HepG2 (cell line): ENCODE data around the gene RUNX3. TPM values are rescaled to one million over a fixed set of nuclear protein-coding genes. Genes with fewer than 3 reads are reported as not detected.

Source experiments
- ATAC-seq: fragments of 200-7000 bp; cut with Tn5 transposase; 3 replicates; pipeline ENCODE4 v1.9.1; 2020; ENCODE audit warnings: mild to moderate bottlenecking, moderate library complexity
- BruUV-seq: library from RNA; stranded (reverse); fragments of 400-500 nt; replicated peaks from 2 replicates; lab custom pipeline; 2021; lab: Mats Ljungman, UMichigan
- CTCF ChIA-PET: fragments of 300-600 bp; formaldehyde crosslinking; extraction: SDS; loops from one replicate; lab custom pipeline; 2021; ENCODE audit warnings: low total read pairs, inconsistent platforms, low intra/inter-chr PET ratio; lab: Yijun Ruan, JAX
- POLR2A ChIA-PET: fragments of 350-600 bp; sonication (Branson Sonifier 250); formaldehyde crosslinking; loops from one replicate; lab custom pipeline; 2020; ENCODE audit warnings: antibody characterized with exemption, inconsistent platforms; lab: Yijun Ruan, JAX
- DNase-seq: peaks from one replicate; pipeline ENCODE4 v3.0.0-alpha.2; 2015; ENCODE audit warnings: low spot score
- FAIRE-seq: peaks from 3 replicates; lab custom pipeline; 2011; peaks lifted over from hg19 to GRCh38; lab: Jason Lieb, UNC
- H2AFZ ChIP-seq: one replicate; pipeline ENCODE4 v1.6.1; 2011; ENCODE audit warnings: low read length, inconsistent platforms
- H3K27ac ChIP-seq: fragments of 300-600 bp; 3 replicates; pipeline ENCODE4 v1.8.0; 2011; ENCODE audit warnings: mixed run types, mild to moderate bottlenecking, mixed read lengths, low read length, inconsistent platforms; ENCODE audit not compliant: insufficient read depth; ENCODE audit errors: extremely low read length
- H3K27me3 ChIP-seq, 2 experiments: fragments of 200-600 bp in 1 of 2; 2 replicates in 1 of 2; 3 replicates in 1 of 2; pipeline versions ENCODE4 v1.6.0 to v1.8.0; 2011; ENCODE audit warnings: low read length in 2 of 2, mild to moderate bottlenecking in 2 of 2, moderate library complexity in 2 of 2, inconsistent platforms in 1 of 2; ENCODE audit not compliant: insufficient read depth in 2 of 2, control insufficient read depth in 1 of 2
- H3K36me3 ChIP-seq, 2 experiments: fragments of 200-600 bp in 1 of 2; replicated peaks in 1 of 2; 2 replicates in 1 of 2; 3 replicates in 1 of 2; pipeline versions ENCODE4 v1.5.1 to v1.8.0; 2011; ENCODE audit warnings: low read length in 2 of 2, inconsistent platforms in 1 of 2; ENCODE audit not compliant: insufficient read depth in 2 of 2, control insufficient read depth in 1 of 2
- H3K4me1 ChIP-seq: 2 replicates; pipeline ENCODE4 v1.5.1; 2012; ENCODE audit warnings: low read length, inconsistent platforms; ENCODE audit not compliant: insufficient read depth
- H3K4me2 ChIP-seq: 2 replicates; pipeline ENCODE4 v1.6.0; 2011; ENCODE audit warnings: low read depth, low read length, inconsistent platforms
- H3K4me3 ChIP-seq, 3 experiments: fragments of 200-600 bp in 1 of 3; sonication (generic), shearing (Covaris generic) in 1 of 3; replicated peaks in 1 of 3; 2 replicates each; pipeline ENCODE4 v1.5.1; 2011 to 2016; ENCODE audit warnings: low read length in 3 of 3, inconsistent platforms in 2 of 3, low read depth in 2 of 3, mild to moderate bottlenecking in 2 of 3, control low read depth in 1 of 3, mixed read lengths in 1 of 3; ENCODE audit not compliant: insufficient read depth in 1 of 3
- H3K79me2 ChIP-seq: one replicate; pipeline ENCODE4 v1.6.1; 2011; ENCODE audit warnings: low read length, inconsistent platforms; ENCODE audit not compliant: insufficient read depth
- H3K9ac ChIP-seq: 2 replicates; pipeline ENCODE4 v1.6.0; 2011; ENCODE audit warnings: mild to moderate bottlenecking, low read depth, low read length, inconsistent platforms; ENCODE audit not compliant: insufficient read depth
- H3K9me3 ChIP-seq: 2 replicates; pipeline ENCODE4 v1.5.1; 2012; ENCODE audit warnings: mild to moderate bottlenecking, low read length
- H4K20me1 ChIP-seq: 2 replicates; pipeline ENCODE4 v1.6.0; 2011; ENCODE audit warnings: inconsistent platforms, mild to moderate bottlenecking, low read length, moderate library complexity; ENCODE audit not compliant: insufficient read depth
- CEBPB ChIP-seq: IDR thresholded peaks from 2 replicates; pipeline ENCODE4 v1.6.1; 2011; ENCODE audit warnings: low read depth, low read length, improper control_type of control experiment, borderline replicate concordance
- CREB1 ChIP-seq, 2 experiments: fragments of 450-650 bp in 1 of 2; IDR thresholded peaks; 2 replicates each; pipeline ENCODE4 v1.6.1; 2016 to 2017; ENCODE audit warnings: control low read depth in 1 of 2, mild to moderate bottlenecking in 1 of 2, missing compliant biosample characterization in 1 of 2, missing genetic modification characterization in 1 of 2
- HCFC1 ChIP-seq: fragments of 150-350 bp; IDR thresholded peaks from 2 replicates; pipeline ENCODE4 v1.6.1; 2014; ENCODE audit warnings: low read depth, low read length
- HNRNPL ChIP-seq: fragments of 200-400 bp; formaldehyde crosslinking; IDR thresholded peaks from 2 replicates; pipeline ENCODE4 v1.6.1; 2017; ENCODE audit warnings: mild to moderate bottlenecking, low read depth, low read length
- ISL2 ChIP-seq: sonication (generic); formaldehyde crosslinking; IDR thresholded peaks from 2 replicates; pipeline ENCODE4 v1.5.0; 2020; ENCODE audit warnings: missing genetic modification reagents
- KMT2A ChIP-seq: sonication (generic); formaldehyde crosslinking; IDR thresholded peaks from 2 replicates; pipeline ENCODE4 v1.4.0; 2020; ENCODE audit warnings: missing genetic modification reagents
- NFYC ChIP-seq: IDR thresholded peaks from 2 replicates; pipeline ENCODE4 v1.6.1; 2016; ENCODE audit warnings: missing genetic modification reagents, missing compliant biosample characterization
- RARG ChIP-seq: sonication (generic); formaldehyde crosslinking; IDR thresholded peaks from 2 replicates; pipeline ENCODE4 v1.4.0; 2020; ENCODE audit warnings: low read depth, mild to moderate bottlenecking, missing genetic modification reagents
- ZC3H13 ChIP-seq: sonication (generic); formaldehyde crosslinking; IDR thresholded peaks from 2 replicates; pipeline ENCODE4 v1.8.1; 2023; ENCODE audit warnings: mild to moderate bottlenecking, missing genetic modification reagents, moderate library complexity
- ZNF605 ChIP-seq: sonication (generic); formaldehyde crosslinking; IDR thresholded peaks from 2 replicates; pipeline ENCODE4 v1.8.0; 2022; ENCODE audit warnings: mild to moderate bottlenecking, missing genetic modification reagents
- WGBS: methylation state at CpG from one replicate; pipeline ENCODE4 v1.1.6; 2017; ENCODE audit warnings: low lambda C conversion rate; 5-methylcytosine and 5-hydroxymethylcytosine counted together
- in situ Hi-C: cut with HindIII; loops from 2 replicates; pipeline ENCODE4 v1.10.0; 2017; ENCODE audit warnings: low pct_unique_long_range_greater_than_20kb; ENCODE audit not compliant: extremely low pct_ligation_motif_present
- intact Hi-C: fragments of 100-400 bp; cut with micrococcal nuclease; formaldehyde crosslinking; loops from one replicate; pipeline ENCODE4 v1.10.0; 2022; ENCODE audit not compliant: unreplicated experiment
- polyA plus RNA-seq, 8 experiments: library from polyadenylated mRNA; depleted of rRNA in 3 of 8; stranded (reverse) in 7 of 8; unstranded in 1 of 8; fragments of >200 nt; fragmentation: Illumina TruSeq in 4 of 8; extraction: Trizol in 4 of 8; gene quantifications; 2 replicates each; pipeline versions ENCODE4 v1.2.1 to v1.2.3, GENCODE V29; 2011 to 2016; ENCODE audit warnings: low read depth in 4 of 8, missing spikeins in 1 of 8, mixed read lengths in 1 of 8; ENCODE audit not compliant: insufficient read depth in 1 of 8
- total RNA-seq, 5 experiments: library from RNA; depleted of rRNA; stranded (reverse); fragments of >200 nt; fragmentation: Illumina TruSeq; extraction: Trizol; gene quantifications; 2 replicates each; pipeline ENCODE4 v1.2.3, GENCODE V29; 2016; ENCODE audit warnings: low read depth in 1 of 5
- TF ChIP-seq, protein P1 (sequence below): sonication (generic); formaldehyde crosslinking; IDR thresholded peaks from 2 replicates; pipeline ENCODE4 v1.9.0; 2022; ENCODE audit warnings: missing genetic modification reagents, mild to moderate bottlenecking, borderline replicate concordance

Gene RUNX3
- total and polyA plus RNA-seq, 2 of the 13 experiments (the other 11 are each of a cell fraction or from before 2014, with no cell fraction given), result 0.04 to 0.22 TPM

DNA sequence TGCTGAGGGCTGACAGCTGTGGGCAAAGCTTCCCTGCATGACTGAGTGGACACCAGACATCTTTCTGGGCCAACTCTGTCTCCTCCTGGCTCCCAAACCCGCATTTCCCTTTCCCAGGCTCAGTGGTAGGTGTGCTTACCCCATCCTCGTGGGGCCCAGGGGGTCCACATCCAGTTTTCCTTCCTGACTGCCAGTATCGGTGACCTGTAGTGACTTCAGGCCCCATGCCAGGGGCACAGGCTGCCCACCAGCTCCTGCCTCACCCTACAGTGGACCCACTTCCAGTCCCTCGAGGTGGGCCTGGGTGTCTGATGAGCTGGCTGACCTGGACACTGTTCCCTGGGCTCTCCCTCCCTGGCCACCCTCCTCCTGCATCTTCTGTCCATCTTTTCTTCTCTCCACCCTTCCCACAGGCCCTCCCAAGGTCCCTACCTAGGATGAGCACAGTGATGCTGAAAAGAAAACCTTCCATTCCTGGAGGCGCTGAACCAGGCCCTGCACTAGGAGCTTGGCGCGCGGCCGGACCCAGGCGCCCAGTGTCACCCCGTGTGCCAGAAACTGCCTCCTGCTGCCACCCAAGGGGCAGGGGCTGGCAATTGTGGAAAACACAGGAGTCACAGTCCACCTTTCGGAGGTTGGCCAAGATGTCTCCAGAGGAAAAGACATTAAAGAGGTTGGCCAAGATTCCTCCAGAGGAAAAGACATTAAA lies 67.1 kb downstream of the RUNX3 start:
- no peaks in the 10 kb centered on the region for H4K20me1 ChIP-seq
- WGBS, result 68% methylated on average over 12 of the region's 12 CpGs
- in situ Hi-C loops (no loop called here), intact Hi-C loops (no loop called here)
- no peak for DNase-seq
- peaks cover 6 to 18% of the 10 kb centered on the region in 2 experiments; a peak in 2 of 5 replicates for H3K27me3 ChIP-seq
- POLR2A ChIA-PET, result no interaction called here
- no peaks in the 10 kb centered on the region for H3K9me3 ChIP-seq
- no peaks in the 10 kb centered on the region for H3K79me2 ChIP-seq
- H3K4me1 ChIP-seq, result peaks cover 81% of the 10 kb centered on the region
- no peaks in the 10 kb centered on the region for H3K36me3 ChIP-seq
- H2AFZ ChIP-seq, result no peak overlapping the region
- H3K9ac ChIP-seq, result no peak overlapping the region
- peak; percentile 7 for ATAC-seq
- CTCF ChIA-PET, result no interaction called here
- TF ChIP-seq NFYC, result no peak
- TF ChIP-seq ZNF605 (CRISPR knock-in tag), result 0 out of 2 replicates have a peak, but pooled peaks have one; percentile 1
- no peak for FAIRE-seq
- BruUV-seq, result no TSS peak
- H3K4me2 ChIP-seq, result peak overlapping the region; percentile 94
- no peak overlapping the region for H3K27ac ChIP-seq
- H3K4me3 ChIP-seq, result peak overlapping the region in 1 of 3 experiments; percentile 64; a peak in 1 of 6 replicates

DNA sequence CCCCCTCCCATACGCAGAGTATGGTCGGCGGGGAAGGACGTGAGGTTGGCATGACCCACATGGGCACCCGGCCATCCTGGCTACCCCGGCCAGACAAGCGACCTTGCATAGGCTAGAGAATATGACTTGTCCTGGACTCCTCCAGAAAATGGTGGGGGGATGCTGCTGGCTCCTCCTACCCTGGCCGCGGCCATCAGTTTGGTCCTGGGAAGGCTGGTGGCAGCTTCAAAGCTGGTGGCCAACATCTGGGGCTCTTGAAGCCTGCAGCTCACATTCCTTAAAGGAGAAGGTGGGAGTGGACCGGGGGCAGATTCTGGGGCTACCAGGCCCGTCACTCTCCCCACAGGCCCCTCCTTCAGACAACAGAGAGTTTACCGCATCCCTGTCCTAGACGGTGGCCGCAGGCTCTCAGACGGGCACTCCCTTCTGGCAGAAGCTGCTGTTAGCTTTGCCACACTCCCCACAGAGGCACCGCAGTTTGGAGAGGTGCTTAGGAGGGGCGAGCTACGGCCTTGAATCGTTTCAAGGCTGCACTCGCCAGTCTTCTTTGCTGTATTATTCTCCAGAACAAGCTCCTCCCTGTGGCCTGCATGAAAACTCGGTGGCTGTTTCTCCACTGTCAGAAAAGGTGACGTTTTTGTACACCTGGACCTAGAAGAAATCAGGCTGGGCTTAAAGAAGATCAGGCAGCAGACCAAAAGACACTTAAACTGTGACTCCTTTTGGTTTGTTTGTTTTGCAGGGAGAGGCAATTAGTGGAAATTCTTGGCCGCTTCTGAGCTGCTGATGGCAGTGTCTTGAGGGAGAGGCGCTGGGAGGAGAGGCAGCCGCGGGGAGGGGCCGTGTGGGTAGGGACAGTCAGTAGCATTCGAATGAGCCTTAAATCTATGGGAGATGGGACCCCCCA lies 68.0 kb downstream of the RUNX3 start:
- Histone ChIP-seq H3K36me3 (no peaks in the 10 kb centered on the region), H3K9ac (no peak overlapping the region), H3K79me2 (no peaks in the 10 kb centered on the region), H3K4me2 (peak overlapping the region; percentile 81), H3K27me3 (peaks cover 3 to 10% of the 10 kb centered on the region in 2 experiments; a peak in 2 of 5 replicates), H3K4me3 (peak overlapping the region; percentile 26 to 64 (median 33); a peak in 2 of 6 replicates), H2AFZ (no peak overlapping the region), H3K9me3 (no peaks in the 10 kb centered on the region), H3K4me1 (peaks cover 80% of the 10 kb centered on the region), H3K27ac (no peak overlapping the region), H4K20me1 (no peaks in the 10 kb centered on the region)
- ChIA-PET CTCF (no interaction called here), POLR2A (no interaction called here)
- FAIRE-seq (peak; percentile 60), DNase-seq (no peak), ATAC-seq (peak; percentile 42)
- 4% methylated on average over 8 of the region's 28 CpGs for WGBS
- intact Hi-C loops (no loop called here), in situ Hi-C loops (no loop called here)
- BruUV-seq, result no TSS peak
- no peak for TF ChIP-seq HCFC1
- no peak for TF ChIP-seq ZC3H13
- TF ChIP-seq CEBPB, result no peak
- TF ChIP-seq CREB1 (IDR thresholded peaks at IDR 0.05), result no peak
- no peak; the same call in 1 of the 2 replicates for TF ChIP-seq CREB1 (CRISPR knock-in tag; IDR thresholded peaks at IDR 0.05)
- TF ChIP-seq RARG (CRISPR knock-in tag), result no peak
- TF ChIP-seq, protein P1, sequence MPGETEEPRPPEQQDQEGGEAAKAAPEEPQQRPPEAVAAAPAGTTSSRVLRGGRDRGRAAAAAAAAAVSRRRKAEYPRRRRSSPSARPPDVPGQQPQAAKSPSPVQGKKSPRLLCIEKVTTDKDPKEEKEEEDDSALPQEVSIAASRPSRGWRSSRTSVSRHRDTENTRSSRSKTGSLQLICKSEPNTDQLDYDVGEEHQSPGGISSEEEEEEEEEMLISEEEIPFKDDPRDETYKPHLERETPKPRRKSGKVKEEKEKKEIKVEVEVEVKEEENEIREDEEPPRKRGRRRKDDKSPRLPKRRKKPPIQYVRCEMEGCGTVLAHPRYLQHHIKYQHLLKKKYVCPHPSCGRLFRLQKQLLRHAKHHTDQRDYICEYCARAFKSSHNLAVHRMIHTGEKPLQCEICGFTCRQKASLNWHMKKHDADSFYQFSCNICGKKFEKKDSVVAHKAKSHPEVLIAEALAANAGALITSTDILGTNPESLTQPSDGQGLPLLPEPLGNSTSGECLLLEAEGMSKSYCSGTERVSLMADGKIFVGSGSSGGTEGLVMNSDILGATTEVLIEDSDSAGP, result no peak
- TF ChIP-seq ISL2 (CRISPR knock-in tag), result no peak
- TF ChIP-seq KMT2A (CRISPR knock-in tag), result no peak
- TF ChIP-seq HNRNPL, result no peak
